GM23338 (cell line): ENCODE data around the gene EBLN1. TPM values are rescaled to one million over a fixed set of nuclear protein-coding genes. Genes with fewer than 3 reads are reported as not detected.

Experiments used
- ATAC-seq: fragments of 200-7000 bp; cut with Tn5 transposase; 3 replicates; pipeline ENCODE4 v1.9.1; 2020
- DNase-seq: peaks from one replicate; pipeline ENCODE4 v3.0.0-alpha.2; 2015; ENCODE audit warnings: low spot score
- H2AFZ ChIP-seq: fragments of 200-600 bp; sonication (generic); 2 replicates; pipeline ENCODE4 v1.8.0; 2016; ENCODE audit warnings: antibody characterized with exemption, mild to moderate bottlenecking, moderate library complexity
- H3F3A ChIP-seq: fragments of 200-600 bp; sonication (generic); replicated peaks from 2 replicates; pipeline ENCODE4 v1.8.0; 2017; ENCODE audit warnings: antibody characterized with exemption, mixed run types, low read depth
- H3K27ac ChIP-seq: fragments of 200-600 bp; sonication (generic); 2 replicates; pipeline ENCODE4 v1.6.1; 2016; ENCODE audit warnings: low read depth
- H3K27me3 ChIP-seq: fragments of 200-600 bp; sonication (generic); 2 replicates; pipeline ENCODE4 v1.8.0; 2016; ENCODE audit warnings: mild to moderate bottlenecking, mixed run types, moderate library complexity; ENCODE audit not compliant: insufficient read depth
- H3K36me3 ChIP-seq: fragments of 200-600 bp; sonication (generic); 2 replicates; pipeline ENCODE4 v1.8.0; 2016; ENCODE audit warnings: mild to moderate bottlenecking; ENCODE audit not compliant: insufficient read depth
- H3K4me1 ChIP-seq: fragments of 200-600 bp; sonication (generic); 2 replicates; pipeline ENCODE4 v1.8.0; 2016; ENCODE audit warnings: mild to moderate bottlenecking, moderate library complexity; ENCODE audit not compliant: insufficient read depth
- H3K4me2 ChIP-seq: fragments of 200-600 bp; sonication (generic); 2 replicates; pipeline ENCODE4 v1.7.1; 2017; ENCODE audit warnings: mixed run types
- H3K4me3 ChIP-seq: fragments of 200-600 bp; sonication (generic); 2 replicates; pipeline ENCODE4 v1.6.1; 2016; ENCODE audit warnings: mixed run types
- H3K79me2 ChIP-seq: fragments of 200-600 bp; sonication (generic); replicated peaks from 2 replicates; pipeline ENCODE4 v1.8.0; 2017; ENCODE audit warnings: mild to moderate bottlenecking; ENCODE audit not compliant: insufficient read depth
- H3K9me2 ChIP-seq: fragments of 200-600 bp; sonication (generic); 2 replicates; pipeline ENCODE4 v1.8.0; 2017; ENCODE audit not compliant: insufficient read depth
- H4K20me1 ChIP-seq: fragments of 200-600 bp; sonication (generic); replicated peaks from 2 replicates; pipeline ENCODE4 v1.8.0; 2017; ENCODE audit warnings: mild to moderate bottlenecking; ENCODE audit not compliant: insufficient read depth
- H3K27ac Mint-ChIP-seq: 2 replicates; pipeline ENCODE4 v1.8.0; 2020; ENCODE audit warnings: inconsistent platforms, mild to moderate bottlenecking, moderate library complexity, mixed read lengths
- H3K27me3 Mint-ChIP-seq: 3 replicates; pipeline ENCODE4 v1.8.0; 2022; ENCODE audit warnings: low read depth, mild to moderate bottlenecking, moderate library complexity, mixed read lengths, inconsistent platforms; ENCODE audit not compliant: insufficient read depth, poor library complexity
- H3K36me3 Mint-ChIP-seq: 3 replicates; pipeline ENCODE4 v1.8.0; 2021; ENCODE audit warnings: low read depth, mild to moderate bottlenecking, inconsistent platforms, moderate library complexity, mixed read lengths
- H3K4me1 Mint-ChIP-seq: 3 replicates; pipeline ENCODE4 v1.8.0; 2020; ENCODE audit warnings: mild to moderate bottlenecking, inconsistent platforms, mixed read lengths
- H3K4me3 Mint-ChIP-seq: 3 replicates; pipeline ENCODE4 v1.8.0; 2021; ENCODE audit warnings: moderate library complexity, mild to moderate bottlenecking, inconsistent platforms, mixed read lengths
- H3K9me3 Mint-ChIP-seq: 3 replicates; pipeline ENCODE4 v1.8.0; 2020; ENCODE audit warnings: moderate library complexity, mild to moderate bottlenecking, inconsistent platforms, mixed read lengths
- CREB1 ChIP-seq: fragments of 250-450 bp; sonication (Bioruptor Pico); IDR thresholded peaks from 2 replicates; pipeline ENCODE4 v1.5.0; 2020; ENCODE audit warnings: low read depth, mild to moderate bottlenecking, moderate library complexity
- EZH2phosphoT487 ChIP-seq: fragments of 200-600 bp; sonication (generic); IDR thresholded peaks from one replicate; pipeline ENCODE4 v1.8.1; 2018; ENCODE audit warnings: antibody characterized with exemption; ENCODE audit not compliant: unreplicated experiment
- POLR2AphosphoS5 ChIP-seq: IDR thresholded peaks from 2 replicates; pipeline ENCODE4 v1.6.1; 2016; ENCODE audit warnings: antibody characterized with exemption, low read depth
- REST ChIP-seq: IDR thresholded peaks from one replicate; pipeline ENCODE4 v1.6.1; 2018; ENCODE audit warnings: antibody characterized with exemption; ENCODE audit not compliant: unreplicated experiment
- ZNF114 ChIP-seq: fragments of 250-450 bp; sonication (Bioruptor Pico); IDR thresholded peaks from 2 replicates; pipeline ENCODE4 v1.5.0; 2020; ENCODE audit warnings: mild to moderate bottlenecking, moderate library complexity
- ZNF331 ChIP-seq: fragments of 250-450 bp; sonication (Bioruptor Pico); IDR thresholded peaks from 2 replicates; pipeline ENCODE4 v1.5.0; 2020; ENCODE audit warnings: low read depth, mild to moderate bottlenecking, moderate library complexity
- ZNF462 ChIP-seq: fragments of 250-450 bp; sonication (Bioruptor Pico); IDR thresholded peaks from 2 replicates; pipeline ENCODE4 v1.5.0; 2020; ENCODE audit warnings: mild to moderate bottlenecking, moderate library complexity
- polyA plus RNA-seq: library from polyadenylated mRNA; unstranded; fragments of >200 nt; fragmentation: Nextera tagmentation; extraction: Ambion mirVana; gene quantifications from 2 replicates; pipeline ENCODE4 v1.2.1, GENCODE V29; 2016
- total RNA-seq: library from RNA; depleted of rRNA; stranded (reverse); fragments of >200 nt; shearing (Covaris generic); gene quantifications from 2 replicates; pipeline ENCODE4 v1.2.3, GENCODE V29; 2014

The EBLN1 gene
- total and polyA plus RNA-seq, 2 experiments from 2014 or later, result not detected

GRCh38 chr10:22230158-22230833 is 12.5 kb upstream of the EBLN1 start:
- Mint-ChIP-seq H3K9me3 (peaks cover 4% of the 10 kb centered on the region), H3K4me3 (peak overlapping the region; percentile 90), H3K4me1 (peaks cover 3% of the 10 kb centered on the region; the same call in 1 of the 3 replicates), H3K27ac (no peak overlapping the region), H3K27me3 (peaks cover 10% of the 10 kb centered on the region), H3K36me3 (peaks cover 3% of the 10 kb centered on the region; the same call in 2 of the 3 replicates)
- Histone ChIP-seq H2AFZ (peak overlapping the region; percentile 92), H3F3A (no peaks in the 10 kb centered on the region), H3K27me3 (no peaks in the 10 kb centered on the region; the same call in 1 of the 2 replicates), H4K20me1 (no peaks in the 10 kb centered on the region), H3K4me3 (peak overlapping the region; percentile 72), H3K4me2 (peak overlapping the region; percentile 80), H3K27ac (no peak overlapping the region), H3K36me3 (no peaks in the 10 kb centered on the region), H3K9me2 (no peaks in the 10 kb centered on the region), H3K4me1 (peaks cover 8% of the 10 kb centered on the region), H3K79me2 (no peaks in the 10 kb centered on the region)
- peak; percentile 16 for ATAC-seq
- DNase-seq, result peak; percentile 72
- TF ChIP-seq ZNF331 (CRISPR knock-in tag) (no peak), CREB1 (no peak), EZH2phosphoT487 (no peak), ZNF114 (CRISPR knock-in tag) (no peak), REST (no peak), POLR2AphosphoS5 (no peak), ZNF462 (CRISPR knock-in tag) (no peak)
